ENCODE measurements around the gene GLI3.

The GLI3 gene

DNA sequence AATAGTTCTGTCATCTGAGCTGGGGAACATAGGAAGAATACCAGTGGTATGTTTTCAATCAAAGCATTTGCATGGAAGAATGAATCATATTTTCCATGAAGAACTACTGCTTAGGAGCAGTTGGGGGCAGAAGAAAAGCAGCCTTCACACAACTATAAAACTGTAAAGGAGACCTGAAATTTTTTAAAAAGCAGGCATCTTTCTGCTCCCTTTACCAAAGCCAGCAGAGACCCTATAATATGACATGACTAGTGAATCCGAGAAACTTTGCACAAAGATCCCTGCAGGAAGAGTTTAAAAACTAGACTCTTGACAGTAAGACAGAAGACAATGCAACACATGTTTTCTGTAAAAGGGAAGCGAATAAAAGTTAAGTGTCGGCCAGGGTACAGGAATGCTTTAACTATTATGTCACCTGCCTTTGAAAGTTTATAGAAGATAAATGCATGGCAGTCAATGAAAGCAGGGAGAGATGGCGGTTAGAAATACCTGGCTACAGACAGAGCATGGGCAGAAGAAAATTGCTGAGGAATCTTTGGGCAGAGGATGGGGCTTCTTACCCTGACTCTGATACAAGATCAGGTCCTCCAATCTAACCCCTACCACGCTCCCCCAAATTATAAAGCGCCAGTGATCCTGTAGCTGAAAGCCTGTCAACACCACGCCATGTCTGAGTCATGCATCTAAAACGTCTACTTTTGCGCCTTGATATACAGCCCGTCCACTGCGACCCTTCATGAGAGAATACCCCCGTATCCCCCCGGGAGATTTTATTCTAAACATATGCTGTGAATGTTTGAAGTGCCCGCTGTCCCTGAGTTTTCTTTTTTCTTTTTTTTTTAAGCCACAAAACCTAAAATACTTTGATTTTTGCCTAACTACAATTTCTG lies 93.1 kb downstream of the GLI3 start:
- DNase-seq (ENCODE audit: low read depth in 2 of 2): no peak

DNA sequence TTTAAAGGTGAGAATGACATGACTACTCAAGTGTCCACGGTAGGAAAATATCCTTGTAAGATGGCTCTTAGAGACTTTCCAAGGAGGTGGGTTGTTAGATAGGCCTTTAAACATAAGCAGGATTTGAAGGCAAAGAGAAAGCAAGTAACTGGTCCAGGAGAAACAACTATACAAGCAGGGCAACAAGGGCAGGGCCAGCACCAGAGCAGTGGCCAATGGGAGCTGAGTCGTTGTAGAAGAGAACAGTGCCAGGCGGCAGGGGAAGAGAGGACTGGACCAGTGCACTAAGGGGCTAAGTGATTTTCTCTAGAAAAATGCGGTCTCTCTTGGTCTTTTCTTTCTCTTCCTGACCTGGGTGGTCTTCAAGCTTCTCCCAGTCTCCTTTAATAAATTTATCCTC lies 94.9 kb downstream of the GLI3 start:
- DNase-seq (ENCODE audit: low read depth in 2 of 2): no peak

DNA sequence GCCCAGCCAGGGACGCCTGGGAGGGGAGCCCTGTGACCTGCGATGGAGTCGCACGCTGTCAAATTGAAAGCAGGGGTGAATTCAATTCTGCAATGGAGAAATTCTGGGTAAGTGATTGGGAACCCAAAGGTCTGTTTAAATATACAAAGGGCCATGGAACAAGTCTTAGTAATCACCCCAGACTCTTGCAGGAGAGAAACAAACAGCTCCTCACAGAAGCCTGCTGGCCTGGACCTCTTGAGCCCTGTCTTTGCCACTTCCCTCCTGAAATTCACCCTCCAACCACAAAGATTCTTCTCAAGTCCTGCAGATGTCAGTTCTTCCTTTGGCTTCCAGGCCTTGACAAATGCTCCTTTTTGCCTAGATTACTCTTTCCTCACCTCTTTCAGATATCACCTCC lies 97.3 kb downstream of the GLI3 start:
- DNase-seq (ENCODE audit: low read depth in 2 of 2): no peak

DNA sequence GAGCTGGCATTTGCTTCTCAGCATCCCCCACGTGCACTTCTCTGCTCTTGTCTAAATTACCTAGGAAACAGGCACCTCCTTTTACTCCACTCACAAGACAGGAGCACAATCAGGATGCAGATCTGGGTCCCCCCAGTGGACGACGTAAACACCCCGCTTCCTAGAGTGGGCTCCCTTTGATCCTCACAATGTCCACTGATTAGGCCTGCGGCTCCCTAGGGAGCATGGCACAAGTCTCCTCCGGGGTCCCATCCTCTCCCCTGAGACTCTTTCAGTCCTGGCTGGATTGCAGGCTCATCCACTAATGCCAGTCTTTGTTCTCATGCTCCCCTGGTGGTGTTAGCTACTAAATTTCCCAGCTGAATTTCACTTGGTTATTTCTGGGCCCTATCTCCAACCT lies 98.3 kb downstream of the GLI3 start:
- DNase-seq (ENCODE audit: low read depth in 2 of 2): no peak

DNA sequence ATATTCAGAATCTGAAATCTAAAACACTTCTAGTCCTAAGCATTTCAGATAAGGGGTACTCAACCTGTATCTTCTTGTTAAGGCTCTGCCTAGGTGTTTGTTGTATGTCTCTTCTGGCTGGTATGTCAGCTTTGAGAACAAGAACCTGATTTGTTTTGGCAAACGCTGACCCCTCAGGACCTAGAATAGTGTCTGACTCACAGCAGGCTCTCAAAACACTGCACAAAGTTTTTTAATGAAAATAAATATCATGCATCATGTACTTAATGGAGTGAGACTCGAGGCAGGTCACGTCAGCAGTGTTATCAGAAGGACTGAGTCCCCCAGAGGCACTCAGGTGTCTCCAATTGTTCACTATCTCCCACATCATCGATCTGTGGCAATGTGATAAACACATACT lies 99.1 kb downstream of the GLI3 start:
- no peak for DNase-seq (ENCODE audit: low read depth in 2 of 2)

- DNase-seq (ENCODE audit: low read depth in 2 of 2): no peak
Observed at GRCh38 chr7:42137431-42137830, 99.6 kb downstream of the GLI3 start.

GRCh38 chr7:42135728-42136127 lies 101.3 kb downstream of the GLI3 start:
- DNase-seq (ENCODE audit: low read depth in 2 of 2): no peak

DNA sequence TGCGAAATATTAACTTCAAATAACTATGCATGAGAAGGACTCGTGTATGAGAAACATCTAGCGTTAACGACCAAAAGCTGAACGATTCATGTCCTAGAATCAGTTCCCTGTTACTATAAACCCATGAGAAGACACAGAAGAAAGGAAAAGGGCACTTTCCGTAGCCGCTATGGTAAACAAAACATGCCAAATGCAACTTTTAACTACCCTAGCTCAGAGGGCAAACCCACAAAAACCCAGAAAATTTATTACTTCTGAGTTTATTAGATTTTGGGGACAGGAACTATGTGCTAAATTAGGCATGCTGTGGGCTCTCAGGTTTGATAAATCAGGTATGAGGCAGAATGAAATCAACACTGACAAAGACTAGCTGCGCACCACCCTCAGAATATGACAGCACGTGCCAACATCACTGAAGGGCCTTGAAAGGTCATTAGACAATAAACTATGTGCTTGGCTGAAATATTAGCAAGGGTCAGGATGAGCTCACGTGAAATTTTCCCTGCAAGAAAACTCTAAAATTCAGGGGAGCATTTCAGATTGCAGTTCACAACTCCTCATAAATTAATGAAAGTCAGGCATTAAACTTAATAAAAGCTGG lies 102.6 kb downstream of the GLI3 start:
- no peak for DNase-seq (ENCODE audit: low read depth in 2 of 2)

- DNase-seq (ENCODE audit: low read depth in 2 of 2): no peak
Observed at GRCh38 chr7:42133321-42133720, 103.7 kb downstream of the GLI3 start.

- DNase-seq (ENCODE audit: low read depth in 2 of 2): no peak
Observed at GRCh38 chr7:42128703-42129102, 108.3 kb downstream of the GLI3 start.

DNA sequence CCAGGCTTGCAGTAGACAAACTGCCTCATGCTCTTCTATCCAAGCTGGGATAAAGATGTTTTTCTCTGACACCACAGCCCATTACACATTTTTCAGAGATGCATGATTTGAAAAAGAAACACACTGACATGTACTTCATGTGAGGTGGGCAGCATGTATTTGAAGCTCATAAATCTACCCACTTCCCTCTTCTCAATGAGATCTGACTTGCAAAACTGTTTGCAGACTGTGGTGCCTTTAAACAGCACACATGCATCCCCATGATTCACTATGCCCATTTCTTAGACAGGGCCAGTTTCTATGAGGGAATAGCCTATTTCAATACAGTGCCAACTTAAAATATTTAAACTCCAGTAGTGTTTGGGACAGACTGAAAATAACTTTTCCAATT lies 109.8 kb downstream of the GLI3 start:
- no peak for DNase-seq (ENCODE audit: low read depth in 2 of 2)

GRCh38 chr7:42126475-42127231 lies 110.4 kb downstream of the GLI3 start:
- DNase-seq (ENCODE audit: low read depth in 2 of 2): no peak

- no peak for DNase-seq (ENCODE audit: low read depth in 2 of 2)
Observed at GRCh38 chr7:42125321-42125720, 111.7 kb downstream of the GLI3 start.

DNA sequence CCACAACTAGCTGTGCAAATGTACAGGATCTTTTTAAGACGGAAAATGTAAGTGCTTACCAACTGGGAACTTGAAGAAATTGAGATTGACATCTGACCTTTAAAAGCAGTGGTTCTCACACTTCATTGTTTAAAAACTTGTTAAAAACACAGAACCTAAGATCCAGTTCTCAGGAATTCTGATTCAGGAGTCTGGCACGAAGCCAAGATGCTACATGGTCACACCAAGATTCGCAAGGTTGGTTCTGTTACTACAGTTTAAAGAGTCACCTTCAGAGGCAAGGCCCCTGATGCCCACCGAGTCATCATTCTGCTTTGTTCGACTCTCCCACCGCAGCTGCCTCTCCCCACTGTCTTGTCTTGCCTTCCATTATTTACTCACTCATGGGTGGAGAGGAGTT lies 113.3 kb downstream of the GLI3 start:
- DNase-seq (ENCODE audit: low read depth in 2 of 2): no peak

- DNase-seq (ENCODE audit: low read depth in 2 of 2): no peak
Observed at GRCh38 chr7:42120191-42120590, 116.8 kb downstream of the GLI3 start.

DNA sequence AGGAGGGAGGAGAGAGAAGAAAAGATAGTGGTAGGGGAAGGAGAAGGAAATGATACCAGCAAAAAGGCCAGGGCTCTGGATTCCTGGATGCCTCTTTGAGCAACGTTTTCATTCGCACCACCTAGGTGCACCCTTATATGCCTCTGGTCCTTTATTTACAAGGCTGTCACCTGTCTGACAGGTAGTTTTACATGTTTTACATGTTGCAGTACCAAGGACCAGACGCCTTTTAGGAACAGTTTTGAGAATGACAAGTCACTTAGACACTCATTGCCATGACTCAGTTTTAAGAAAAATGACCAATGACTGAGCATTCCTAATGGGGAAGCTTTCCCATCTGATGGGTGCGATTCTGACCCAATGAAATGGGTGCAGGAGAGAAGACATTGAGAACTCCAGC lies 119.8 kb downstream of the GLI3 start:
- no peak for DNase-seq (ENCODE audit: low read depth in 2 of 2)

GRCh38 chr7:42115795-42116194 lies 121.2 kb downstream of the GLI3 start:
- DNase-seq (ENCODE audit: low read depth in 2 of 2): no peak

- no peak for DNase-seq (ENCODE audit: low read depth in 2 of 2)
Observed at GRCh38 chr7:42110333-42110732, 126.7 kb downstream of the GLI3 start.

DNA sequence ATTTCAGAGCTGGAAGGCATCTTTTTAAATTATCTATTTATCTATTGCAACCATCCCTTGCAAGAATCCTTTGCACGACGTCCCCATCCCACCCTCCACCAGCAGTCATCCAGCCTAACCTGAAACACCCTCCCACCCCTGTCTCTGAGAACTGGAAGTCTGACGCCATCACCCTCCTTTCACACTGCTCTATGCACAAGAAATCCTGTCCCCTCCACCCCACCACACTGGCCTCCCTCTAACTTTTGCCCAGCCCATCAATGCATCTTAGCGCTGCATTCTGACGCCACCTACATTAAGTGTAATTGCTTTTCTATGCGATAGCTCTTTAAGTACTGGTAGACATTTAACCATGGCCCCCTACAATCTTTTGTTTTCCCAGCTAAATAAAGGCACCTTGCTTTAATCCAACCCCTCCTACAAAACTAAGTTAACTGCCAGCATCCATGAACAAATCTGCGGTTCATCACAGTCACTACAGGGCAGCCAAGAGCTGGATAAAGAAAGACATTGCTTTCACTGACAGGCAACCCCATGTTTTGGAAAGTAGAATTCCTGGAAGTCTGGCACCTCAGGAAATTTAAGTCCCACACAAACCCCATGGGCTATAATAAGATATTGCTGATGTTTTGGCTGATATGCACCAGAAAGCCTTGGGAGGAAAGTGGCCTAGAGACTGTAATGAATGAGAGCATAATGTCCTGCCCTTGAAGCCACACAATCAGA lies 128.0 kb downstream of the GLI3 start:
- DNase-seq (ENCODE audit: low read depth in 2 of 2): no peak

- DNase-seq (ENCODE audit: low read depth in 2 of 2): no peak
Observed at GRCh38 chr7:42107484-42108240, 129.3 kb downstream of the GLI3 start.

DNA sequence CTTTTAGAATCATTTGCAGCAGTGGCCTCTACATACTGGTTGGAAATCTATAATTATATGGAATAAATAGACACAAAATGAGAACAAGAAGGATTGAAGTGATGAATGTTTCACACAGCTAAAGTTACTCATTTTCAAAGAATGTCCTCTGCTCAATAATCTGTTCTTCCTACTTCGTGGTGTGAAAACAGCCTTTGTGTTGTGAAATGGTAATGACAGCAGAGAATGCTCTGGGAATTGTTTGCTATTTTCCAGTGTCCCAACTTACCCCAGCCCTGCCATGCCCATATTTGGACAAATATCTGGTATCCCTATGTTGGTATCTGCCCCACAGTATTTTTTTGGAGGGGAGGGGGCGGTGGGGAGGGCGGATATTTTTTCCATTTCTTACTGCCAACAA lies 130.4 kb downstream of the GLI3 start:
- no peak for DNase-seq (ENCODE audit: low read depth in 2 of 2)

All from stimulated activated CD4-positive, alpha-beta T cell treated with anti-CD3 and anti-CD28 coated beads, Interleukin-15, amount 100 ng/mL, for 48 hours (primary cell).